ENCODE results near the gene SLC6A1.

DNA sequence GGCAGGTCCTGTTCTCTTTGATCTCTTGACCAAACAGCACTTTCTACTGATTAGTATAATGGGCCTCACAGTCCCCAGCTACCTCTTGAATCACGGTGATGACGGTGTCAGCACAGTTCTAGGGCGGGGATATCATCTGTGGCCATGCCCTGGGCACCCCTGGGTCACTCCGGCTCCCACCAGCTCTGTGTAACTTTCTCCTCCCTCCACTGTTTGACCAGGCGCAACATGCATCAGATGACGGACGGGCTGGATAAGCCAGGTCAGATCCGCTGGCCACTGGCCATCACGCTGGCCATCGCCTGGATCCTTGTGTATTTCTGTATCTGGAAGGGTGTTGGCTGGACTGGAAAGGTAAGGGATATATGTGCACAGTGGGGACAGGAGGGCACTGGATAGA is 29.6 kb downstream of the SLC6A1 start:
- TF ChIP-seq EZH2 (IDR thresholded peaks at IDR 0.05; ENCODE audit: low read depth, low read length, severe bottlenecking) (no peak), CTCF (IDR thresholded peaks at IDR 0.05; ENCODE audit: control extremely low read depth in 1 of 3, insufficient read depth in 1 of 3, low read depth in 1 of 3, low read length in 3 of 3) (no peak), POLR2A (IDR thresholded peaks at IDR 0.05; ENCODE audit: control extremely low read depth in 1 of 2, low read depth in 2 of 2, low read length in 2 of 2) (no peak), RAD21 (IDR thresholded peaks at IDR 0.05 in 1 of 2, conservative IDR thresholded peaks at IDR 0.05 in 1 of 2; ENCODE audit: low read depth in 2 of 2, low read length in 2 of 2) (no peak), GABPA (IDR thresholded peaks at IDR 0.05; ENCODE audit: borderline replicate concordance, insufficient read depth, low read length) (no peak), RXRA (IDR thresholded peaks at IDR 0.05; ENCODE audit: insufficient read depth, low read depth, low read length) (no peak), JUN (IDR thresholded peaks at IDR 0.05; ENCODE audit: low read depth, low read length) (no peak), CTBP2 (IDR thresholded peaks at IDR 0.05; ENCODE audit: borderline replicate concordance, insufficient read depth, insufficient read length, low read length) (no peak), EGR1 (IDR thresholded peaks at IDR 0.05; ENCODE audit: borderline replicate concordance, low read depth, low read length) (no peak), CEBPB (IDR thresholded peaks at IDR 0.05; ENCODE audit: low read depth, low read length) (no peak)
- TF ChIP-seq, protein P1, sequence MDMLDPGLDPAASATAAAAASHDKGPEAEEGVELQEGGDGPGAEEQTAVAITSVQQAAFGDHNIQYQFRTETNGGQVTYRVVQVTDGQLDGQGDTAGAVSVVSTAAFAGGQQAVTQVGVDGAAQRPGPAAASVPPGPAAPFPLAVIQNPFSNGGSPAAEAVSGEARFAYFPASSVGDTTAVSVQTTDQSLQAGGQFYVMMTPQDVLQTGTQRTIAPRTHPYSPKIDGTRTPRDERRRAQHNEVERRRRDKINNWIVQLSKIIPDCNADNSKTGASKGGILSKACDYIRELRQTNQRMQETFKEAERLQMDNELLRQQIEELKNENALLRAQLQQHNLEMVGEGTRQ (IDR thresholded peaks at IDR 0.05; ENCODE audit: low read length) = no peak

Measured in H1 (cell line).